PC-9 (cell line): ENCODE results near the gene NUDT2.

ENCODE experiments used
- EZH2 ChIP-seq: fragments of 200-600 bp; sonication (generic); IDR thresholded peaks from 2 replicates; pipeline ENCODE4 v1.8.0; 2017; ENCODE audit warnings: antibody characterized with exemption, low read depth
- TF ChIP-seq, protein P1 (sequence below): fragments of 200-600 bp; sonication (generic); conservative IDR thresholded peaks from 2 replicates; pipeline ENCODE4 v1.6.1; 2017; ENCODE audit warnings: mixed run types, antibody characterized with exemption, mild to moderate bottlenecking, moderate library complexity

DNA sequence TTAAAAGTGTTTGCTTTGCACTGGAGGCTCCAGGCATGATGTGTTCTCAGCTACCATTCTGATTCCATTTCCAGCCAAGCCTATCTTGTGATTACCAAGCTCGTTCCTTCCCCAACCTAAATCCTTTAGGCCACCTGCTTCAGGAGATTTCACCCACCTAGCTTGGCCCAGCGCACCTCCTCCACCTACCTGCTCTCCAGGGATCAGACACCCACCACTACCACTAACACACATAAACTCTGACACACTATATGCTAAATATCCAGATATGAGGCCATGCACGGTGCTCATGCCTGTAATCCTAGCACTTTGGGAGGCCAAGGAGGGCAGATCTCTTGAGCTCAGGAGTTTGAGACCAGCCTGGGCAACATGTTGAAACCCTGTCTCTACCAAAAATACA is 45.0 kb downstream of the NUDT2 start:
- TF ChIP-seq, protein P1, sequence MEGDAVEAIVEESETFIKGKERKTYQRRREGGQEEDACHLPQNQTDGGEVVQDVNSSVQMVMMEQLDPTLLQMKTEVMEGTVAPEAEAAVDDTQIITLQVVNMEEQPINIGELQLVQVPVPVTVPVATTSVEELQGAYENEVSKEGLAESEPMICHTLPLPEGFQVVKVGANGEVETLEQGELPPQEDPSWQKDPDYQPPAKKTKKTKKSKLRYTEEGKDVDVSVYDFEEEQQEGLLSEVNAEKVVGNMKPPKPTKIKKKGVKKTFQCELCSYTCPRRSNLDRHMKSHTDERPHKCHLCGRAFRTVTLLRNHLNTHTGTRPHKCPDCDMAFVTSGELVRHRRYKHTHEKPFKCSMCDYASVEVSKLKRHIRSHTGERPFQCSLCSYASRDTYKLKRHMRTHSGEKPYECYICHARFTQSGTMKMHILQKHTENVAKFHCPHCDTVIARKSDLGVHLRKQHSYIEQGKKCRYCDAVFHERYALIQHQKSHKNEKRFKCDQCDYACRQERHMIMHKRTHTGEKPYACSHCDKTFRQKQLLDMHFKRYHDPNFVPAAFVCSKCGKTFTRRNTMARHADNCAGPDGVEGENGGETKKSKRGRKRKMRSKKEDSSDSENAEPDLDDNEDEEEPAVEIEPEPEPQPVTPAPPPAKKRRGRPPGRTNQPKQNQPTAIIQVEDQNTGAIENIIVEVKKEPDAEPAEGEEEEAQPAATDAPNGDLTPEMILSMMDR = no peak
- no peak for TF ChIP-seq EZH2
